ENCODE measurements around the gene OCSTAMP. TPM values are rescaled to one million over a fixed set of nuclear protein-coding genes. Genes with fewer than 3 reads are reported as not detected.

OCSTAMP gene
- total RNA-seq, 2 donors from 2014 or later: not detected

GRCh38 chr20:46548688-46549087 lies 1.8 kb downstream of the OCSTAMP start:
- Histone ChIP-seq H3K27ac (no peak overlapping the region), H3K27me3 (no peaks in the 10 kb centered on the region), H3K4me3 (no peak overlapping the region), H3K9me3 (no peaks in the 10 kb centered on the region), H3K4me1 (no peaks in the 10 kb centered on the region), H3K36me3 (replicated peaks in 1 of 2; ENCODE audit: insufficient read depth in 1 of 2, low read depth in 2 of 2) (no peaks in the 10 kb centered on the region)
- intact Hi-C loops (cut with DNase I): no loop called here
- ATAC-seq (no peak), DNase-seq (no peak)
- TF ChIP-seq CTCF (IDR thresholded peaks at IDR 0.05): no peak
- no peak for TF ChIP-seq POLR2A (IDR thresholded peaks at IDR 0.05)
- WGBS, 2 donors: 75 to 82% methylated on average over 3 to 5 of the region's 5 CpGs

DNA sequence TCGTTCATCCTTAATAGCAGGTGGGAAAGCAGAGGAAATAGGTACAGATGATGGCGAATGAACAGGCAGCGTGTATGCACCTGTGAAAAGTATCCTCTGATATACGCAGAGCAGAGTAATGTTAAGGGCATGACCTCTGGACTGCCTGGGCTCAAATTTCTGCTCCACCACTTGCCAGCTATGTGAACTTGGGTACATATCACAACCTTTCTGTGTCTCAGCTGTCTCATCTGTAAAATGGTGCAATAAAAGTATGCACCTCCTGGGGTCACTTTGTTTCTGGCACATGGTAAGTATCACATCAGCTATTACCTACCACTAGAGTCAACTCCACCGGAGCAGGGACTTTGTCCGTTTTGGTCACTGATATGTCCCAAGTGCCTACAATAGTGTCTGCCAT lies 2.5 kb downstream of the OCSTAMP start:
- WGBS, 2 donors: 73 to 78% methylated on average over 6 of the region's 6 CpGs
- Histone ChIP-seq H3K4me3 (no peak overlapping the region), H3K36me3 (replicated peaks in 1 of 2; ENCODE audit: insufficient read depth in 1 of 2, low read depth in 2 of 2) (no peaks in the 10 kb centered on the region), H3K27ac (no peak overlapping the region), H3K4me1 (no peaks in the 10 kb centered on the region), H3K27me3 (no peaks in the 10 kb centered on the region), H3K9me3 (no peaks in the 10 kb centered on the region)
- no peak for ATAC-seq
- intact Hi-C loops (cut with DNase I): no loop called here
- TF ChIP-seq CTCF (IDR thresholded peaks at IDR 0.05) (no peak), POLR2A (IDR thresholded peaks at IDR 0.05) (no peak)
- no peak for DNase-seq

DNA sequence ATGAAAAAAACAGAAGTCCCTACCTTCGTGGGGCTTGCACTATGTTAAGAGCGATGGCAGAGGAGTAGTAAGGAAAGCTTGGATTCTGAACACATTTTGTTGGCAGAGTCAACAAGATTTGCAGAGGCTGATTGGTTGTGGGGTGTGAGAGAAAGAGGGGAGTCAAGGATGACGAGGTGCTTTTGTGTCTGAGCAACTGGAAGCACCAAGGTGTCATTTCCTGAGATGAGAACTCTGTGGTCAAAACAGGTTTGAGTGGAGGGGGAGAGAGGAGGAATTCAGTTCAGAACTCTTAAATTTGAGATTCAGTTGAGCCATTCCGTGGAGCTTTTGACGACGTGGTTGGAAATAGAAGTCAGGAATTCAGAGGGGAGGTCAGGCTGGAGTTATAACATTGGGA lies 3.5 kb downstream of the OCSTAMP start:
- H3K9me3 ChIP-seq: no peaks in the 10 kb centered on the region
- no peak for TF ChIP-seq POLR2A (IDR thresholded peaks at IDR 0.05)
- no peak for TF ChIP-seq CTCF (IDR thresholded peaks at IDR 0.05)
- intact Hi-C loops (cut with DNase I): no loop called here
- no peaks in the 10 kb centered on the region for H3K36me3 ChIP-seq (replicated peaks in 1 of 2; ENCODE audit: insufficient read depth in 1 of 2, low read depth in 2 of 2)
- no peak overlapping the region for H3K27ac ChIP-seq
- no peak for DNase-seq
- H3K4me3 ChIP-seq: no peak overlapping the region
- no peak for ATAC-seq
- H3K4me1 ChIP-seq: no peaks in the 10 kb centered on the region
- no peaks in the 10 kb centered on the region for H3K27me3 ChIP-seq
- 55 to 66% methylated on average over 6 of the region's 6 CpGs for WGBS, 2 donors

- WGBS, 2 donors: 67 to 68% methylated on average over 3 of the region's 3 CpGs
- ATAC-seq: no peak
- DNase-seq: no peak
- Histone ChIP-seq H3K9me3 (no peaks in the 10 kb centered on the region), H3K4me3 (no peak overlapping the region), H3K36me3 (replicated peaks in 1 of 2; ENCODE audit: insufficient read depth in 1 of 2, low read depth in 2 of 2) (no peaks in the 10 kb centered on the region), H3K27ac (no peak overlapping the region), H3K4me1 (no peaks in the 10 kb centered on the region), H3K27me3 (no peaks in the 10 kb centered on the region)
- TF ChIP-seq CTCF (IDR thresholded peaks at IDR 0.05): no peak
- TF ChIP-seq POLR2A (IDR thresholded peaks at IDR 0.05): no peak
- intact Hi-C loops (cut with DNase I): no loop called here
Observed at GRCh38 chr20:46546298-46546697, 4.2 kb downstream of the OCSTAMP start.

GRCh38 chr20:46545827-46546138 lies 4.7 kb downstream of the OCSTAMP start:
- Histone ChIP-seq H3K4me3 (no peak overlapping the region), H3K36me3 (replicated peaks in 1 of 2; ENCODE audit: insufficient read depth in 1 of 2, low read depth in 2 of 2) (no peaks in the 10 kb centered on the region), H3K4me1 (no peaks in the 10 kb centered on the region), H3K27me3 (no peaks in the 10 kb centered on the region), H3K9me3 (no peaks in the 10 kb centered on the region), H3K27ac (no peak overlapping the region)
- DNase-seq (no peak), ATAC-seq (no peak)
- intact Hi-C loops (cut with DNase I): no loop called here
- no peak for TF ChIP-seq CTCF (IDR thresholded peaks at IDR 0.05)
- no peak for TF ChIP-seq POLR2A (IDR thresholded peaks at IDR 0.05)
- WGBS, 2 donors: 86% methylated on average over 9 of the region's 9 CpGs; no CpG with 5 or more reads in 1 of the 2 donors

All from body of pancreas (tissue), 4 donors.